ENCODE measurements around the gene TCP11.
"Not testable (repeated sequence)": the region's sequence is repeated elsewhere in the genome, so short reads cannot be mapped to it uniquely, and the experiment has no call there.

The TCP11 gene

GRCh38 chr6:35146453-35146852, 5.3 kb upstream of the TCP11 start:
- DNase-seq (ENCODE audit: low spot score), result peak; percentile 43

DNA sequence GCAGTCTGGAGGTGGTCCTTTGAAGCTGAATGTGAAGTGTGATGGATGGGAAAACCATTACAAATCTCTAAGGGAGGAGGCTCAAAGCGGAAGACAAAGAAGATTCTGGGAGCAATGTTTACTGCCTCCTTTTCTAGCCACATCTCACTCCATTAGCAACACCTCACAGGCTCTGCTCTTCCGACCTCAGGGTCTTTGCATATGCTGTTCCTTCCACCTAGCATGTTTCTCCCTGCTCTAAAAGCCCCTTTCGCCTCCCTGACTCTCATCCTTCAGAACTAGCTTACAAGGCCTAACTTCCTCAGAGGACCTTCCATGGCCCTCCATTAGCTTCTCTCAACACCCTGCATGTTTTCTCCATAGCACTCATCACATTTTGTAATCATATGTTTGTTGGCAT, 4.6 kb upstream of the TCP11 start:
- no peak for DNase-seq (ENCODE audit: low spot score)

GRCh38 chr6:35142588-35143569, 1.7 kb upstream of the TCP11 start:
- DNase-seq (ENCODE audit: low spot score), result peak; percentile 71

DNA sequence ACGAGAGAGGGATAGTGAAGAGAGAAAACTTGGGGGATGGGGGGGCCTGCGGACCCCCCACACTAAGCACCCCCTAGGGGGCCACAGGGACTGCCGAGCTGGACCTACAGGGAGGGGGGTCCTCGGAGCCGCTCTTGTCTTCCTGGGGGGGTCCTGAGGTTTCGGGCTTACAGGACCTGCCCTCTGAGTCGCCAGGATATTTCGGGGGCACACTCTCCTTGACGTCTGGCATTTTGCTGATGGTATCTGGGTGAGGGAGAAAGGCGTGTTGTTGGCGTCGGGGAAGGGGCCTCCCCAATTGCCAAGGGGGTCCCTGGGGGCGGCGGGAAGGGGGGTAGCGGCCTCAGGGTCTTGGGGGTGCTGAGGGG, 516 bp downstream of the TCP11 start:
- no peak for DNase-seq (ENCODE audit: low spot score)

- peak; percentile 73 for DNase-seq (ENCODE audit: low spot score)
Observed at GRCh38 chr6:35139924-35140638, 1.1 kb downstream of the TCP11 start.

- no peak for DNase-seq (ENCODE audit: low spot score)
Observed at GRCh38 chr6:35139470-35139869, 1.7 kb downstream of the TCP11 start.

DNA sequence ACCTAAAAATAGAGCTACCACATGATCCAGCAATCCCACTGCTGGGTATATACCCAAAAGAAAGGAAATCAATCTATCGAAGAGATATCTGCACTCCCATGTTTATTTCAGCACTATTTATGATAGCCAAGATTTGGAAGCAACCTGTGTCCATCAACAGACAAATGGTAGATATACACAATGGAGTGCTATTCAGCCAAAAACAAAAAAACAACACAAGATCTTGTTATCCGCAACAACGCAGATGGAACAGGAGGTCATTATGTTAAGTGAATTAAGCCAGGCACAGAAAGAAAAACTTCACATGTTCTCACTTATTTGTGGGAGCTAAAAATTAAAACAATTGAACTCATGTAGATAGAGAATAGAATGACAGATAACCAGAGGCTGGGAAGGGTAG, 2.9 kb downstream of the TCP11 start:
- DNase-seq (ENCODE audit: low spot score), result not testable (repeated sequence)

GRCh38 chr6:35136185-35136584, 5.0 kb downstream of the TCP11 start:
- no peak for DNase-seq (ENCODE audit: low spot score)

DNA sequence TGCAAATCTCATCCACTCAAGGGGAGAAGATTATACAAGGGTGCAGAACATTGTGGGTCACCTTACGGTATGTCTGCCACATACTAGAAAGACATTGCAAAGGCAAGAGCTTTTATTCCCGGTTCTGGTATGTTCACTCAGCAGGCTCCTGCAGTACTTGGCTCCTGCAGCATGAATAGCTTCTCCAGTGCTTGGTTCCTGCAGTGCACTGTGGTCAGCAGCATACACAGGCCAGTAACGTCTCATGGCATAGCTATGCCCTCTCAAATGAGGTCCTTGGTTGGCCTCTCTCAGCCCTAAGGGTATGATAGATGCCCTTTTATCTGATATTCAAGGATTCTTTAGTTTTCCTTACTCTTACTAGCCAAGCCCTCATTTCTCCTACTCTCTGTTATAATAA, 12.6 kb downstream of the TCP11 start:
- DNase-seq (ENCODE audit: low spot score), result peak; percentile 38

DNA sequence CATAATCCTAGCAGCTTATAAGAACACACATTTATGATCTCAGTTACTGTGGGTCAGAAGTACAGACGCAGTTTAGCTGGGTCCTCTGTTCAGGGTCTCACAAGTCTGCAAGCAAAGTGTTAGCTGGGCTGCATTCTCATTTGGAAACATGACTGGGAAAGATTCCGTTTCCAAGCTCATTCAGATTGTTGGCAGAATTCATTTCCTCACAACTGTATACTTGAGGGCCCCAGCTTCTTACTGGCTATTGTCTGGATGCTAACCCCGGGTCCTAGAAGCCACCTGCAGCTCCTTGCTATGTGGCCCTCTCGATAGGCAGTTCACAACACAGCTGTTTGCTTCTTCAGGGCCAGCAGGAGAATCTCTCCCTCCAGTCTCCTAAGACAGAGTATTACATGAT, 13.1 kb downstream of the TCP11 start:
- DNase-seq (ENCODE audit: low spot score), result no peak

DNA sequence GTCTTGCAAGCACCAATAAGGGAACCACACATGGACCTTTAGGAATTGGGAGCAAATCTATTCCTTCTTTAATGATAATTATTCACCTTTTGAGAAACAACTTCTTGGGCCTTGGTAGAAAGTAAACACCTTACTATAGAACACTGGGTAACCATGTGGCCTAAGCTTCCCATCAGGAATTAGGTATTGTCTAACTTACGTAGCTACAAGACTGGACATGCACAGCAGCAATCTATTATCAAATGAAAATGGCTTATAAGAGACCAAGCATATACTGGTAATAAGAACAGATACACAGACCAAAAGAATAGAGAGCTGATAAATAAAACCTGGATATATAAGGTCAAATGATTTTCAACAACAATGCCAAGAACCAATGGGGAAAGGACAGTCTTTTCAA, 16.8 kb downstream of the TCP11 start:
- DNase-seq (ENCODE audit: low spot score), result no peak

GRCh38 chr6:35120746-35121145, 20.4 kb downstream of the TCP11 start:
- DNase-seq (ENCODE audit: low spot score), result peak; percentile 65

DNA sequence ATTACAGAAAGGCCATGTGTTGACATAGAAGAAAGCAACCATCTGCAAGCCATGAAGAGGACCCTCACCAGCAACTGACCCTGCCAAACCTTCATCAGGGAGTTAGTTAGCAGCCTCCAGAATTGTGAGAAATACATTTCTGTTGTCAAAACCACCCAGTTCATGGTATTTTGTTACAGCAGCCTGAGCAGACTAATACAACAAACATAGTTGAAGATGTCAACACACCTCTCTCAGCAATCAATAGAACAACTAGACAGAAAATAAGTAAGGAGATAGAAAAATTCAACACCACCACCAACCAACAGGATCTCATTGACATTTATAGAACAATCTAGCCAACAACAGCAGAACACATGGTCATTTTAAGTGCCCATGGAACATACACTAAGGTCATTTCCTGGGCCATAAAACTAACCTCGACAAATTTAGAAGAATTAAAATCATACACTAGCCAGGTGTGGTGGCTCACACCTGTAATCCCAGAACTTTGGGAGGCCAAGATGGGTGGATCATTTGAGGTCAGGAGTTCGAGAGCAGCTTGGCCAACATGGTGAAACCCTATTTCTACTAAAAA, 32.7 kb downstream of the TCP11 start:
- no peak for DNase-seq (ENCODE audit: low spot score)

DNA sequence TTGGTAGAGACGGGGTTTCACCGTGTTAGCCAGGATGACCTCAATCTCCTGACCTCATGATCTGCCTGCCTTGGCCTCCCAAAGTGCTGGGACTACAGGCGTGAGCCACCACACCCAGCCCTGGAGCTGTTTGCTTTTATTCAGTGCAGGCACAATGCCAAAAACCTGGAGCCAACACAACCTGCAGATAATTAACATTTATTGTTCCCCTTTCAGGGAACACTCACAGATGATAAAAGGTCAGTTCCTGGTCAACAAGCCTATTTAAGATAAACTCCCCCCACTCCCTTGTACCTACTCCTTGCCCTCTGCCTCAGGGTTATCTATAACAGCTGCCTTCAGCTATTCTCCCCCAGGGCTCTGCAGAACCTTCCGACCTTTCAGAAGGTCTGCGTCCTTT, 33.4 kb downstream of the TCP11 start:
- DNase-seq (ENCODE audit: low spot score), result not testable (repeated sequence)

DNA sequence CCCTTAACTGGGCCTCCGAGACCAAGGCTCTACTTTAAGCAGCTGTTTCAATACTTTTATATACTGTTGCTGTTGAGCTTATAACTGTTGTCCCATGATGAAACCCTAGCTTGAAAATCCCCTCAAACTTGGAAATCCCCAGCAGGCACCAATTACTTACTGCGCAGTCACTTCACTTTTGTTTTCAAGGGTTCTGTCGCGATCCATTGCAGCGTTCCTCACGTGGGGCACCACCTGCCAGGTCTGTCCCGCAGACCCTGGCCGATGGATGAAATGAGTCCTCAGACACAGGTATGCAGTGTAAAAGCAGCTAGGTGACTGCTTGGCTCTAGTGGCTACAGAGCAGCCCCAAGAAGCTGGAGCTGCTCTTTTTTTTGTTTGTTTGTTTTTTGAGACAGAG, 33.9 kb downstream of the TCP11 start:
- DNase-seq (ENCODE audit: low spot score), result not testable (repeated sequence)

DNA sequence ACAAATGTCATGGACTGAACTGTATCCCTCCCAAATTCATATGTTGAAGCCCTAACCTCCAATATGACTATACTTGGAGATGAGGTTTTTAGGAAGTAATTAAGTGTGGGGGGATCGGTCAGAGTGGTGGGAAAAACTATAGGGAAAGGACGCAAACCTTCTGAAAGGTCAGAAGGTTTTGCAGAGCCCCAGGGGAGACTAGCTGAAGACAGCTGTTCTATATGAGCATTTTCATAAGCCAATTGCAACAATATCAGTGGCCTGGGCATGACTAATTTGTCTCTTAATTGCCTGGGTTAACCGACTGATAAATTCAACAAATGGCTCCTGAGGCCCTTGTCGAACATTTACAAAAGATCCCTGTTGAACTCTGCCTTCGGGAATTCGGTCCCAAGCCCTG, 35.1 kb downstream of the TCP11 start:
- DNase-seq (ENCODE audit: low spot score), result not testable (repeated sequence)

GRCh38 chr6:35105078-35105477, 36.1 kb downstream of the TCP11 start:
- DNase-seq (ENCODE audit: low spot score), result no peak

- DNase-seq (ENCODE audit: low spot score), result no peak
Observed at GRCh38 chr6:35099116-35099515, 42.0 kb downstream of the TCP11 start.

DNA sequence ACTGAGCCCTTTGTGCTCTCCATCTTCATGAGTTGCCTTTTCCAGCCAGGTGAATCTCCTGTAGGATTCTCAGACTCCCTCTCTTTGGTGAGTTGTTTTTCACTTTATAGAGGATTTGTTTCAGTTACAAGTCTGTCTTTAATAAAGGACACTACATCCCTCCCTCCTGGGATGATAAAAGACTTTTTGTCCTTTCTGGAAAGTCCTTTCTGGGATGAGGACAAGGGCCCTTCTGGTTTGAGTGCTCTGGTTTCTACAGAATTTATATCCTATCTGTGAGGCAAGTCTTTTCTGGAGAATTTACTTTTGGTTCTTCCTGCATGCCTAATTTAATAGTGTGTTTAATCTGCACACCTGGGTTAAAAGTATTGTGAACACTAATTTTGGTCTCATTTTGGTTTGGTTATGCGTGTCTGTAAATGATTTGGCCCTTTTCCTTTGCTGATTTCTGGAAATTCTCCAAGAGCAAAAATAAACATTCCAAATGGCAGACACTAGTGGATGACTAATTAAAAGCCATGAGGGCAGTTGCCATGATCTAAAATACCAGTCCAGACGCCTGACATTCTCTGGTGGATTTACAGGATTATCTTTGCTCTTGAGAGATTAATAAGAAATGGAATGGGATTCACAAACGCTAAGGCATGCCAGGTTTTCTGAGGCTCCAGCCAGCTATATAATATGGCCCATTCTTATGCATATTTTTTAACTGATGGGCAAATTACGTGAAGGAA, 44.8 kb downstream of the TCP11 start:
- DNase-seq (ENCODE audit: low spot score), result peak; percentile 89

- DNase-seq (ENCODE audit: low spot score), result no peak
Observed at GRCh38 chr6:35094183-35094582, 47.0 kb downstream of the TCP11 start.

- no peak for DNase-seq (ENCODE audit: low spot score)
Observed at GRCh38 chr6:35093783-35094182, 47.4 kb downstream of the TCP11 start.

DNA sequence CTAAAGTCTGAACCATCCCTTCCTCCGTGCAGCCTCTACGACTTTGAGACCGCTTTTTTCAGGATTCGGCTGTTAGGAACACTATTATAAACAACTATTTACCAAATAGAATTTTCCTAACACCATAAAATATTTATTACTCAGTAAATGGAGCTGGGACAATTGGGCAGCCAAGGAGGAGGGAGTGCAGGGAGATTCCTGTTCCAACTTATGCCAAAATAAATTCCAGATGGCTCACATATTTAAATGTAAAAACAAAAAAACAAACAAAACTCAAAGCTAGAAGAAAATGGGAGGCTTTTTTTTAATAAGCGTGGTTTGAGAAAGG, 48.1 kb downstream of the TCP11 start:
- no peak for DNase-seq (ENCODE audit: low spot score)

Measured in kidney tubule cell (primary cell).